ENCODE measurements around the gene IER3. TPM values are rescaled to one million over a fixed set of nuclear protein-coding genes. Genes with fewer than 3 reads are reported as not detected.
"Not testable (repeated sequence)": the region's sequence is repeated elsewhere in the genome, so short reads cannot be mapped to it uniquely, and the experiment has no call there.

Gene IER3
- total and polyA plus RNA-seq, 9 of the 15 experiments (the other 6 are each of a cell fraction or from before 2014, with no cell fraction given) = 1.5 to 30.0 (median 11.5) TPM

GRCh38 chr6:30717845-30718720, 26.3 kb downstream of the IER3 start (continued):
- TF ChIP-seq, protein P1, sequence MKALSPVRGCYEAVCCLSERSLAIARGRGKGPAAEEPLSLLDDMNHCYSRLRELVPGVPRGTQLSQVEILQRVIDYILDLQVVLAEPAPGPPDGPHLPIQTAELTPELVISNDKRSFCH (CRISPR knock-in tag; IDR thresholded peaks at IDR 0.05) = 0 out of 2 replicates have a peak, but pooled peaks have one; percentile 32
- TF ChIP-seq, protein P1 (tag; IDR thresholded peaks at IDR 0.05) = not testable (repeated sequence)
- TF ChIP-seq E2F3 (CRISPR knock-in tag; IDR thresholded peaks at IDR 0.05) = 0 out of 2 replicates have a peak, but pooled peaks have one; percentile 59
- peak; percentile 10; the same call in 1 of the 2 replicates for TF ChIP-seq POLR2A (conservative IDR thresholded peaks at IDR 0.05)
- peak; percentile 65; the same call in 1 of the 2 replicates for TF ChIP-seq FOXO4 (CRISPR knock-in tag; IDR thresholded peaks at IDR 0.05)
- TF ChIP-seq POLR2G (IDR thresholded peaks at IDR 0.05; ENCODE audit: low read depth, low read length) = peak; percentile 14; the same call in 1 of the 2 replicates
- TF ChIP-seq CEBPG (CRISPR knock-in tag; IDR thresholded peaks at IDR 0.05) = not testable (repeated sequence)
- peak in 1 of 2 experiments; percentile 9; a peak in 1 of 4 replicates for TF ChIP-seq CEBPG (tag; conservative IDR thresholded peaks at IDR 0.05 in 1 of 2, IDR thresholded peaks at IDR 0.05 in 1 of 2)
